Neural cell (in vitro differentiated cells): Measurements from ENCODE around the gene ENTPD1. TPM values are rescaled to one million over a fixed set of nuclear protein-coding genes. Genes with fewer than 3 reads are reported as not detected.

Experiments used
- H2AFZ ChIP-seq: fragments of 200-600, 300-800 bp; sonication (generic), shearing (Covaris generic); 2 replicates; pipeline ENCODE4 v1.6.0; 2014; ENCODE audit warnings: low read depth, mild to moderate bottlenecking, antibody characterized with exemption, low read length, moderate library complexity
- H3F3A ChIP-seq: fragments of 200-600 bp; shearing (Covaris generic); 2 replicates; pipeline ENCODE4 v1.6.1; 2016; ENCODE audit warnings: mild to moderate bottlenecking, moderate library complexity, mixed read lengths, antibody characterized with exemption, low read length; ENCODE audit not compliant: insufficient read depth, poor library complexity, severe bottlenecking
- H3K27ac ChIP-seq: fragments of 200-600, 300-800 bp; sonication (generic), shearing (Covaris generic); 2 replicates; pipeline ENCODE4 v1.5.1; 2014; ENCODE audit warnings: mild to moderate bottlenecking, low read length, moderate library complexity
- H3K27me3 ChIP-seq: fragments of 300-800, 200-600 bp; sonication (generic), shearing (Covaris generic); 2 replicates; pipeline ENCODE4 v1.6.0; 2014; ENCODE audit warnings: mild to moderate bottlenecking, low read depth, low read length, moderate library complexity; ENCODE audit not compliant: insufficient read depth
- H3K36me3 ChIP-seq: fragments of 300-800, 200-600 bp; sonication (generic), shearing (Covaris generic); 2 replicates; pipeline ENCODE4 v1.5.1; 2014; ENCODE audit warnings: mild to moderate bottlenecking, antibody characterized with exemption, low read length, moderate library complexity; ENCODE audit not compliant: insufficient read depth
- H3K4me2 ChIP-seq: fragments of 300-800, 200-600 bp; sonication (generic), shearing (Covaris generic); 2 replicates; pipeline ENCODE4 v1.6.0; 2014; ENCODE audit warnings: mild to moderate bottlenecking, low read length
- H3K4me3 ChIP-seq: fragments of 300-800, 200-600 bp; sonication (generic), shearing (Covaris generic); 2 replicates; pipeline ENCODE4 v1.5.1; 2014; ENCODE audit warnings: mild to moderate bottlenecking, low read length, moderate library complexity
- H3K79me2 ChIP-seq: fragments of 200-600 bp; shearing (Covaris generic); replicated peaks from 2 replicates; pipeline ENCODE4 v1.6.0; 2014; ENCODE audit warnings: mild to moderate bottlenecking, low read length, moderate library complexity; ENCODE audit not compliant: insufficient read depth
- H3K9ac ChIP-seq: fragments of 300-800, 200-600 bp; sonication (generic), shearing (Covaris generic); 2 replicates; pipeline ENCODE4 v1.6.1; 2016; ENCODE audit warnings: mild to moderate bottlenecking, low read length, mixed read lengths
- H3K9me2 ChIP-seq: fragments of 200-600 bp; shearing (Covaris generic); 2 replicates; pipeline ENCODE4 v1.6.1; 2016; ENCODE audit warnings: mild to moderate bottlenecking, low read length, mixed read lengths; ENCODE audit not compliant: insufficient read depth
- H3K9me3 ChIP-seq: fragments of 200-600, 300-800 bp; sonication (generic), shearing (Covaris generic); 2 replicates; pipeline ENCODE4 v1.6.1; 2016; ENCODE audit warnings: mild to moderate bottlenecking, mixed run types, low read length, moderate library complexity, mixed read lengths
- H4K20me1 ChIP-seq: fragments of 200-600 bp; shearing (Covaris generic); 2 replicates; pipeline ENCODE4 v1.6.1; 2016; ENCODE audit warnings: mild to moderate bottlenecking, mixed run types; ENCODE audit not compliant: insufficient read depth
- EP300 ChIP-seq: fragments of 450-650 bp; conservative IDR thresholded peaks from 2 replicates; pipeline ENCODE4 v1.6.1; 2014; ENCODE audit warnings: antibody characterized with exemption, mild to moderate bottlenecking, moderate library complexity; ENCODE audit not compliant: poor library complexity, severe bottlenecking
- EZH2 ChIP-seq: fragments of 200-600, 300-800 bp; shearing (Covaris generic), sonication (generic); IDR thresholded peaks from 2 replicates; pipeline ENCODE4 v1.6.1; 2014; ENCODE audit warnings: antibody characterized with exemption, low read length, borderline replicate concordance, mild to moderate bottlenecking; ENCODE audit not compliant: insufficient read depth, poor library complexity, severe bottlenecking
- MXI1 ChIP-seq: fragments of 450-650 bp; conservative IDR thresholded peaks from 2 replicates; pipeline ENCODE4 v1.6.1; 2014; ENCODE audit warnings: antibody characterized with exemption, mild to moderate bottlenecking; ENCODE audit not compliant: poor library complexity, severe bottlenecking
- POLR2AphosphoS5 ChIP-seq: IDR thresholded peaks from 2 replicates; pipeline ENCODE4 v1.6.1; 2012
- RAD21 ChIP-seq: fragments of 450-650 bp; conservative IDR thresholded peaks from 2 replicates; pipeline ENCODE4 v1.6.1; 2014; ENCODE audit warnings: antibody characterized with exemption, mild to moderate bottlenecking, moderate library complexity
- SMC3 ChIP-seq: fragments of 450-650 bp; conservative IDR thresholded peaks from 2 replicates; pipeline ENCODE4 v1.6.1; 2014; ENCODE audit warnings: antibody characterized with exemption, mild to moderate bottlenecking, moderate library complexity; ENCODE audit not compliant: poor library complexity
- TAF1 ChIP-seq: IDR thresholded peaks from 2 replicates; pipeline ENCODE4 v1.6.1; 2012; ENCODE audit warnings: low read depth
- polyA plus RNA-seq: library from polyadenylated mRNA; depleted of rRNA; stranded (reverse); fragments of >200 nt; gene quantifications from 2 replicates; pipeline ENCODE4 v1.2.3, GENCODE V29; 2014
- TF ChIP-seq, protein P1 (sequence below): fragments of 450-650 bp; IDR thresholded peaks from 2 replicates; pipeline ENCODE4 v1.5.1; 2014; ENCODE audit warnings: antibody characterized with exemption, mild to moderate bottlenecking, moderate library complexity; ENCODE audit not compliant: poor library complexity, severe bottlenecking
- TF ChIP-seq, protein P2 (sequence below): IDR thresholded peaks from 2 replicates; pipeline ENCODE4 v1.6.1; 2012; ENCODE audit warnings: borderline replicate concordance

The ENTPD1 gene
- polyA plus RNA-seq, 1 donor from 2014 or later, result 0.57 TPM

DNA sequence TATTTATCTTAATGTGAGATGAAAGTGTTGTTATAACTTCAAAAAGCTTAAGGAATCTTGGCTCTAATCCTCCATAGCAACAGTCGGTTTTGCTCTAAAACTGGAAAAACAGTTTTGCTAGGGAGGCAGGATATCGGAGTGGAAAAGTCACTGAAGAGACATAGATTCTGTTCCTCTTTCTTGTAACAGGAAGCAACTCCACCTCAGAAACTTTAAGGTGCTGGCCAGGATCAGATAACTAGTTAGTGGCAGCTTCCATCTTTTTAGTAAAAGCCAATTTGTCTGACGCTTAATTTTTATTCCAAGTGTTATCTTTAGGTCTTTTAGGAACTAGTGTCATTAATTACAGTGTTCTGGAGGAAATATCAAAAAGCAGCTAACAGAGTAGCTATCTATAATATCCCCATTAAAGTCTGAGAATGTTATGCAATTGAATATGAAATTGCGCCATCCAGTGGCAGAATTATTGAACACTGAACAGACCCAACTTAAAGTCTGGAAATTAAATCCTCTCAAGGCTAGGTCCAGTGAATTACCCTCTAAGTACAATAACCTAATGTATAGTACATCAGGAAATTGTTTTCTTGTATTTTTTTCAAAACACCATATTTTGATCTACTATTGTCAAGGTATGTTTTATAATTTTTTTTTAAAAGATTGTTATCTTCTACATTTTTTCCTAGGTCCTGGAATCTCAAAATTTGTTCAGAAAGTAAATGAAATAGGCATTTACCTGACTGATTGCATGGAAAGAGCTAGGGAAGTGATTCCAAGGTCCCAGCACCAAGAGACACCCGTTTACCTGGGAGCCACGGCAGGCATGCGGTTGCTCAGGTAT is 85.9 kb downstream of the ENTPD1 start:
- no peak overlapping the region for H3K9ac ChIP-seq
- no peak overlapping the region for H3K4me3 ChIP-seq
- no peaks in the 10 kb centered on the region for H3F3A ChIP-seq
- no peaks in the 10 kb centered on the region for H3K79me2 ChIP-seq
- no peak overlapping the region for H3K27ac ChIP-seq
- no peaks in the 10 kb centered on the region for H4K20me1 ChIP-seq
- H3K9me3 ChIP-seq, result no peaks in the 10 kb centered on the region
- TF ChIP-seq MXI1 (no peak), SMC3 (peak; percentile 42)
- TF ChIP-seq, protein P1, sequence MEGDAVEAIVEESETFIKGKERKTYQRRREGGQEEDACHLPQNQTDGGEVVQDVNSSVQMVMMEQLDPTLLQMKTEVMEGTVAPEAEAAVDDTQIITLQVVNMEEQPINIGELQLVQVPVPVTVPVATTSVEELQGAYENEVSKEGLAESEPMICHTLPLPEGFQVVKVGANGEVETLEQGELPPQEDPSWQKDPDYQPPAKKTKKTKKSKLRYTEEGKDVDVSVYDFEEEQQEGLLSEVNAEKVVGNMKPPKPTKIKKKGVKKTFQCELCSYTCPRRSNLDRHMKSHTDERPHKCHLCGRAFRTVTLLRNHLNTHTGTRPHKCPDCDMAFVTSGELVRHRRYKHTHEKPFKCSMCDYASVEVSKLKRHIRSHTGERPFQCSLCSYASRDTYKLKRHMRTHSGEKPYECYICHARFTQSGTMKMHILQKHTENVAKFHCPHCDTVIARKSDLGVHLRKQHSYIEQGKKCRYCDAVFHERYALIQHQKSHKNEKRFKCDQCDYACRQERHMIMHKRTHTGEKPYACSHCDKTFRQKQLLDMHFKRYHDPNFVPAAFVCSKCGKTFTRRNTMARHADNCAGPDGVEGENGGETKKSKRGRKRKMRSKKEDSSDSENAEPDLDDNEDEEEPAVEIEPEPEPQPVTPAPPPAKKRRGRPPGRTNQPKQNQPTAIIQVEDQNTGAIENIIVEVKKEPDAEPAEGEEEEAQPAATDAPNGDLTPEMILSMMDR, result peak; percentile 50
- H3K27me3 ChIP-seq, result no peaks in the 10 kb centered on the region
- H3K4me2 ChIP-seq, result no peak overlapping the region
- no peaks in the 10 kb centered on the region for H3K36me3 ChIP-seq
- H3K9me2 ChIP-seq, result no peaks in the 10 kb centered on the region
- H2AFZ ChIP-seq, result no peak overlapping the region

DNA sequence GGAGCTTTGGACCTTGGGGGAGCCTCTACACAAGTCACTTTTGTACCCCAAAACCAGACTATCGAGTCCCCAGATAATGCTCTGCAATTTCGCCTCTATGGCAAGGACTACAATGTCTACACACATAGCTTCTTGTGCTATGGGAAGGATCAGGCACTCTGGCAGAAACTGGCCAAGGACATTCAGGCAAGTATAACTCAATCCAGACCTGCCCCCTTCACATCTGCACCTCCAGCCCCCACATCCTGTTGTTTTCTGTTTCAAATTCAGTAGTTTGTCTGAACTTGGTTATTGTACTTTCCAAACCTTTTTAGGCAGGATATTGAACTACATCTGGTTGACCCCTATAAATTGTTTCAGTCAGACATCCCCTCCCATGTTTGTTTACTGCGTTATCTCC is 89.4 kb downstream of the ENTPD1 start:
- TF ChIP-seq SMC3 (no peak), EZH2 (no peak), TAF1 (no peak), EP300 (no peak), RAD21 (no peak), POLR2AphosphoS5 (no peak), MXI1 (no peak)
- TF ChIP-seq, protein P1, result no peak
- TF ChIP-seq, protein P2, sequence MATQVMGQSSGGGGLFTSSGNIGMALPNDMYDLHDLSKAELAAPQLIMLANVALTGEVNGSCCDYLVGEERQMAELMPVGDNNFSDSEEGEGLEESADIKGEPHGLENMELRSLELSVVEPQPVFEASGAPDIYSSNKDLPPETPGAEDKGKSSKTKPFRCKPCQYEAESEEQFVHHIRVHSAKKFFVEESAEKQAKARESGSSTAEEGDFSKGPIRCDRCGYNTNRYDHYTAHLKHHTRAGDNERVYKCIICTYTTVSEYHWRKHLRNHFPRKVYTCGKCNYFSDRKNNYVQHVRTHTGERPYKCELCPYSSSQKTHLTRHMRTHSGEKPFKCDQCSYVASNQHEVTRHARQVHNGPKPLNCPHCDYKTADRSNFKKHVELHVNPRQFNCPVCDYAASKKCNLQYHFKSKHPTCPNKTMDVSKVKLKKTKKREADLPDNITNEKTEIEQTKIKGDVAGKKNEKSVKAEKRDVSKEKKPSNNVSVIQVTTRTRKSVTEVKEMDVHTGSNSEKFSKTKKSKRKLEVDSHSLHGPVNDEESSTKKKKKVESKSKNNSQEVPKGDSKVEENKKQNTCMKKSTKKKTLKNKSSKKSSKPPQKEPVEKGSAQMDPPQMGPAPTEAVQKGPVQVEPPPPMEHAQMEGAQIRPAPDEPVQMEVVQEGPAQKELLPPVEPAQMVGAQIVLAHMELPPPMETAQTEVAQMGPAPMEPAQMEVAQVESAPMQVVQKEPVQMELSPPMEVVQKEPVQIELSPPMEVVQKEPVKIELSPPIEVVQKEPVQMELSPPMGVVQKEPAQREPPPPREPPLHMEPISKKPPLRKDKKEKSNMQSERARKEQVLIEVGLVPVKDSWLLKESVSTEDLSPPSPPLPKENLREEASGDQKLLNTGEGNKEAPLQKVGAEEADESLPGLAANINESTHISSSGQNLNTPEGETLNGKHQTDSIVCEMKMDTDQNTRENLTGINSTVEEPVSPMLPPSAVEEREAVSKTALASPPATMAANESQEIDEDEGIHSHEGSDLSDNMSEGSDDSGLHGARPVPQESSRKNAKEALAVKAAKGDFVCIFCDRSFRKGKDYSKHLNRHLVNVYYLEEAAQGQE, result no peak
- H3K79me2 ChIP-seq, result no peaks in the 10 kb centered on the region
- H2AFZ ChIP-seq, result no peak overlapping the region
- H4K20me1 ChIP-seq, result no peaks in the 10 kb centered on the region
- no peak overlapping the region for H3K4me2 ChIP-seq
- no peak overlapping the region for H3K4me3 ChIP-seq
- H3K27ac ChIP-seq, result no peak overlapping the region
- H3K9me3 ChIP-seq, result no peaks in the 10 kb centered on the region
- H3K9me2 ChIP-seq, result no peaks in the 10 kb centered on the region
- H3K36me3 ChIP-seq, result no peaks in the 10 kb centered on the region
- no peaks in the 10 kb centered on the region for H3F3A ChIP-seq
- H3K27me3 ChIP-seq, result no peaks in the 10 kb centered on the region
- H3K9ac ChIP-seq, result no peak overlapping the region
